ENCODE results near the gene LKAAEAR1. TPM values are rescaled to one million over a fixed set of nuclear protein-coding genes. Genes with fewer than 3 reads are reported as not detected.

LKAAEAR1 gene
- total and polyA plus RNA-seq, 2 of the 13 experiments (the other 11 are each of a cell fraction or from before 2014, with no cell fraction given): not detected

DNA sequence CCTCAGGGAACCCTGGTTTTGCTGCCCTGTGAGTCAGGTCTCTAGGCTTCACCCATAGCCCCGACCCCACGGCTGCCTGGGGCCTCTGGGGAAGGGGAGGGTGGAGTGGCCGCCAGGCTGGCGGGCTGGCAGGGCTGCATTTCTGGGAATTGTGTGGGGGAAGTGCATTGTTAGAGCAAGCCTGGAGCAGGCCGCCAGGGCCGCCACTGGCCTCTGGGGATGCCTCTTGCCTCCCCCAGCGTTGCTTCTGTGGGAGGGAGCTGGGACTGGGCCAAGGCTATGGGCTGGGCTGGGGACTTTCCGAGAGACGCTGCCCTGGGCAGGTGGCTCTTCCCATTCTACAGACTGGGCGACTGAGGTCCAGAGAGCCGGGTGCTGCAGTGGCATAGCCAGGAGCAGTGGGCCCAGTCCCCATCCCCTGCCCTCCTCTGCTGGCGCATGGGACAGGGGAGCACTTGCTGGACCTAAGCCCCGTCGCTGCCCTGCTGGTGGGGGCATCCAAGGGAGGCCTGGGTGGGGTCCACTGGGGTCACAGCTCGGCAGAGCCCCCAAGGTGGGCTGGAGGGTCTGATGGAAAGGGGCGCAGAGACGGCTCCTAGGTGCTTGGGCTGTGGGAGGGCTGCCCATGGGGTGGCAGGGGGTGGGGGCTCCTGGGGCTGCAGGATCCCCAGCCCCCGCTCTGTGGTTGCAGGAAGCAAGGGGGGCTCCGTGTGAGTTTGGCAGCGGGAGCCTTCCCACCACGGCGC, 28.1 kb downstream of the LKAAEAR1 start (continued):
- TF ChIP-seq NBN (conservative IDR thresholded peaks at IDR 0.05) (no peak), KLF11 (CRISPR knock-in tag; IDR thresholded peaks at IDR 0.05) (no peak), ZNF672 (CRISPR knock-in tag; IDR thresholded peaks at IDR 0.05) (no peak), PHF5A (CRISPR knock-in tag; IDR thresholded peaks at IDR 0.05; ENCODE audit: low read depth, unreplicated experiment) (peak; percentile 10), SYNCRIP (IDR thresholded peaks at IDR 0.05; ENCODE audit: insufficient read depth, low read depth, low read length) (no peak), HNRNPL (IDR thresholded peaks at IDR 0.05; ENCODE audit: low read depth, low read length) (peak; percentile 81), DNMT3B (CRISPR knock-in tag; conservative IDR thresholded peaks at IDR 0.05) (peak; percentile 86; the same call in 1 of the 2 replicates), PAX8 (CRISPR knock-in tag; IDR thresholded peaks at IDR 0.05; ENCODE audit: borderline replicate concordance) (no peak), HOXA5 (CRISPR knock-in tag; IDR thresholded peaks at IDR 0.05) (no peak)
- TF ChIP-seq, protein P1, sequence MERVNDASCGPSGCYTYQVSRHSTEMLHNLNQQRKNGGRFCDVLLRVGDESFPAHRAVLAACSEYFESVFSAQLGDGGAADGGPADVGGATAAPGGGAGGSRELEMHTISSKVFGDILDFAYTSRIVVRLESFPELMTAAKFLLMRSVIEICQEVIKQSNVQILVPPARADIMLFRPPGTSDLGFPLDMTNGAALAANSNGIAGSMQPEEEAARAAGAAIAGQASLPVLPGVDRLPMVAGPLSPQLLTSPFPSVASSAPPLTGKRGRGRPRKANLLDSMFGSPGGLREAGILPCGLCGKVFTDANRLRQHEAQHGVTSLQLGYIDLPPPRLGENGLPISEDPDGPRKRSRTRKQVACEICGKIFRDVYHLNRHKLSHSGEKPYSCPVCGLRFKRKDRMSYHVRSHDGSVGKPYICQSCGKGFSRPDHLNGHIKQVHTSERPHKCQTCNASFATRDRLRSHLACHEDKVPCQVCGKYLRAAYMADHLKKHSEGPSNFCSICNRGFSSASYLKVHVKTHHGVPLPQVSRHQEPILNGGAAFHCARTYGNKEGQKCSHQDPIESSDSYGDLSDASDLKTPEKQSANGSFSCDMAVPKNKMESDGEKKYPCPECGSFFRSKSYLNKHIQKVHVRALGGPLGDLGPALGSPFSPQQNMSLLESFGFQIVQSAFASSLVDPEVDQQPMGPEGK (CRISPR knock-in tag; IDR thresholded peaks at IDR 0.05): peak; percentile 96

DNA sequence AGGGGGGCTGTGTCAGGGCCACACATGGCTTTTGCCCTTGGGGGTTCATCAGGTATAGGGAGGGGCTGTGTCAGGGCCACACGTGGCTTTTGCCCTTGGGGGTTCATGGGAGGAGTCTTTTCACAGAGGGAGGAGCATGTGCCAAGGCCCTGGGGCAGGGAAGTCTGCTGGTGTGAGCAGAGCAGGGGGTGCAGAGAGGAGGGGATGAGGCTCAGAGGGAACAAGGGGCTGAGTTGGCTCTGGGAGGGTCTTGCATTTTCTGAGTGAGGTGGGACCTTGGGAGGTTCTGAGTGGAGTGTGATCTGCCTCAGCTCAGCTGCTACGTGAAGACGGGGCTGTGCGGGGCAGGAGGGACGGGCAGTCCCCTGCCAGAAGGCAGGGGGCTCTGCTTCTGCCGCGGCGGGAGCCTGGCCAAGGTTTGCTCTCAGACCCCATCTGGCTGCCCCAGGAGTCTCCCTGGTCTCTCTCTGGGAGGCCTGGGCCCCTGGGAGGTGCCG, 28.8 kb downstream of the LKAAEAR1 start:
- intact Hi-C loops (cut with micrococcal nuclease; ENCODE audit: unreplicated experiment): loop anchor here (2.0 kb wide), 1 partner anchor 13 kb away; no protein-coding TSS in a partner anchor
- no peaks in the 10 kb centered on the region for H3K36me3 ChIP-seq (replicated peaks in 1 of 2; ENCODE audit: control insufficient read depth in 1 of 2, insufficient read depth in 2 of 2, low read length in 2 of 2)
- ATAC-seq (no peak), DNase-seq (ENCODE audit: low spot score) (no peak), FAIRE-seq (no peak)
- H3K4me1 ChIP-seq (ENCODE audit: insufficient read depth, low read length): peaks cover 91% of the 10 kb centered on the region
- ChIA-PET CTCF (ENCODE audit: low intra/inter-chr PET ratio, low total read pairs) (interaction anchor here (2.0 to 3.7 kb wide), 2 partner anchors 14 to 75 kb away, joined by 13 to 33 read pairs; partner anchors contain the start of genes PRPF6 and SAMD10), POLR2A (interaction anchor here (1.1 to 9.4 kb wide), 6 partner anchors 6 to 348 kb away, joined by 3 to 252 read pairs (median 19); partner anchors contain the start of genes ARFRP1, C20orf204, TCEA2 and ZGPAT)
- H3K79me2 ChIP-seq (ENCODE audit: insufficient read depth, low read length): no peaks in the 10 kb centered on the region
- peak overlapping the region; percentile 87 for H3K4me2 ChIP-seq (ENCODE audit: low read depth, low read length)
- no peaks in the 10 kb centered on the region; a peak in 1 of 5 replicates for H3K27me3 ChIP-seq (ENCODE audit: control insufficient read depth in 1 of 2, insufficient read depth in 2 of 2, low read length in 2 of 2)
- H3K9ac ChIP-seq (ENCODE audit: insufficient read depth, low read depth, low read length): peak overlapping the region; percentile 72
- H4K20me1 ChIP-seq (ENCODE audit: insufficient read depth, low read length): no peaks in the 10 kb centered on the region
- no peaks in the 10 kb centered on the region for H3K9me3 ChIP-seq (ENCODE audit: low read length)
- BruUV-seq (replicated peaks): no TSS peak
- peak overlapping the region; percentile 40 to 69 (median 42); a peak in 5 of 6 replicates for H3K4me3 ChIP-seq (replicated peaks in 1 of 3; ENCODE audit: insufficient read depth in 1 of 3, low read depth in 2 of 3, low read length in 3 of 3)
- peak overlapping the region; percentile 77 for H3K27ac ChIP-seq (ENCODE audit: extremely low read length, insufficient read depth, low read length)
- in situ Hi-C loops (cut with HindIII; ENCODE audit: extremely low pct_ligation_motif_present, low pct_unique_long_range_greater_than_20kb): loop anchor here (5.0 kb wide), 1 partner anchor 78 kb away; the partner anchor contains the start of gene SAMD10
- WGBS (ENCODE audit: low lambda C conversion rate): 34% methylated on average over 5 of the region's 9 CpGs
- no peak overlapping the region for H2AFZ ChIP-seq (ENCODE audit: low read length)
- TF ChIP-seq TP53 (CRISPR knock-in tag; conservative IDR thresholded peaks at IDR 0.05) (0 out of 2 replicates have a peak, but pooled peaks have one; percentile 20), ZSCAN29 (CRISPR knock-in tag; conservative IDR thresholded peaks at IDR 0.05) (peak; percentile 32; the same call in 1 of the 2 replicates), KLF16 (CRISPR knock-in tag; IDR thresholded peaks at IDR 0.05) (no peak), ZNF317 (CRISPR knock-in tag; IDR thresholded peaks at IDR 0.05) (peak; percentile 28; the same call in 1 of the 2 replicates), ZNF333 (CRISPR knock-in tag; IDR thresholded peaks at IDR 0.05; ENCODE audit: borderline replicate concordance) (peak; percentile 83; the same call in 1 of the 2 replicates), NKX3-1 (CRISPR knock-in tag; IDR thresholded peaks at IDR 0.05) (peak; percentile 32; the same call in 1 of the 2 replicates), ADNP (CRISPR knock-in tag; IDR thresholded peaks at IDR 0.05) (peak; percentile 87), ZNF747 (CRISPR knock-in tag; IDR thresholded peaks at IDR 0.05; ENCODE audit: borderline replicate concordance) (peak; percentile 12; the same call in 1 of the 2 replicates), TMF1 (CRISPR knock-in tag; IDR thresholded peaks at IDR 0.05; ENCODE audit: low read depth) (0 out of 2 replicates have a peak, but pooled peaks have one; percentile 62), SMYD3 (CRISPR knock-in tag; IDR thresholded peaks at IDR 0.05) (0 out of 2 replicates have a peak, but pooled peaks have one; percentile 75), ZFP36L2 (CRISPR knock-in tag; IDR thresholded peaks at IDR 0.05) (peak; percentile 73; the same call in 1 of the 2 replicates), NFE2L2 (IDR thresholded peaks at IDR 0.05; ENCODE audit: low read length) (no peak)
- TF ChIP-seq, protein P2, sequence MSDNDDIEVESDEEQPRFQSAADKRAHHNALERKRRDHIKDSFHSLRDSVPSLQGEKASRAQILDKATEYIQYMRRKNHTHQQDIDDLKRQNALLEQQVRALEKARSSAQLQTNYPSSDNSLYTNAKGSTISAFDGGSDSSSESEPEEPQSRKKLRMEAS (IDR thresholded peaks at IDR 0.05): peak; percentile 21; the same call in 1 of the 2 replicates

All from HepG2 (cell line).